Large intestine (tissue), 3 donors: ENCODE measurements around the gene NOS1. TPM values are rescaled to one million over a fixed set of nuclear protein-coding genes. Genes with fewer than 3 reads are reported as not detected.

Experiments used
- DNase-seq, 2 donors: peaks; one replicate each; pipeline versions ENCODE4 v3.0.0 to v3.0.0-alpha.2; 2013
- H3K27ac ChIP-seq: one replicate; pipeline ENCODE4 v1.5.1; 2013; ENCODE audit warnings: low read length
- H3K27me3 ChIP-seq: 2 replicates; pipeline ENCODE4 v1.6.1; 2013; ENCODE audit warnings: low read length; ENCODE audit not compliant: control insufficient read depth, insufficient read depth
- H3K36me3 ChIP-seq: 2 replicates; pipeline ENCODE4 v1.6.1; 2013; ENCODE audit warnings: low read length; ENCODE audit not compliant: control insufficient read depth, insufficient read depth
- H3K4me1 ChIP-seq: one replicate; pipeline ENCODE4 v1.6.1; 2013; ENCODE audit warnings: low read length; ENCODE audit not compliant: control insufficient read depth, insufficient read depth
- H3K4me3 ChIP-seq: one replicate; pipeline ENCODE4 v1.5.1; 2013; ENCODE audit warnings: low read length
- H3K9me3 ChIP-seq: one replicate; pipeline ENCODE4 v1.6.1; 2013; ENCODE audit warnings: mild to moderate bottlenecking, low read depth, low read length, moderate library complexity; ENCODE audit not compliant: control insufficient read depth
- WGBS: methylation state at CpG from one replicate; pipeline ENCODE4 v1.1.5; 2013; ENCODE audit warnings: low lambda C conversion rate; ENCODE audit not compliant: insufficient coverage; 5-methylcytosine and 5-hydroxymethylcytosine counted together
- polyA plus RNA-seq: library from polyadenylated mRNA; unstranded; fragments of 120-200 nt; gene quantifications from one replicate; pipeline ENCODE4 v1.2.1, GENCODE V29; 2013

Gene NOS1
- polyA plus RNA-seq, 1 donor: 11.5 TPM

DNA sequence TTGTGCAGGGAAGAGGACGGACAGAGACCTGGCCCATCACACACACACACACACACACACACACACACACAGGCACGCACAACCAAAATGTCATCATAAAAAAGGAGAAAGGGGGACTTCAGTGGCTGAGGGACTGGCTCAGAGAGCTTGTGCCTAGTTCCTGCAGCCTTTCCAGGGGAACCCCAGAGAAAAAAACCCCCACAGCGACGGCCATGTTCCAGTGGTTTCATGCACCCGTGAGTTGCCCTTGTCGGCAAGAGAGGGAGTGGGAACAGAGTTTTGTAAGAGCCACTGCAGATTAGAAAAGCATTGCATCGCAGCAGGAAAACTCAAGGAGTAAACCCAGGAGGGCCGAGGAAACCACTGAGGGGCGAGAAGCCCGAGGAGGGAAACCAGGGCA is 146.6 kb downstream of the NOS1 start:
- no CpG with 5 or more reads among the region's 10 CpGs for WGBS
- H3K27me3 ChIP-seq: peaks cover 6% of the 10 kb centered on the region
- DNase-seq: no peak
- no peaks in the 10 kb centered on the region for H3K4me1 ChIP-seq
- H3K27ac ChIP-seq: no peak overlapping the region
- H3K4me3 ChIP-seq: no peak overlapping the region
- no peaks in the 10 kb centered on the region for H3K36me3 ChIP-seq
- H3K9me3 ChIP-seq: no peaks in the 10 kb centered on the region

DNA sequence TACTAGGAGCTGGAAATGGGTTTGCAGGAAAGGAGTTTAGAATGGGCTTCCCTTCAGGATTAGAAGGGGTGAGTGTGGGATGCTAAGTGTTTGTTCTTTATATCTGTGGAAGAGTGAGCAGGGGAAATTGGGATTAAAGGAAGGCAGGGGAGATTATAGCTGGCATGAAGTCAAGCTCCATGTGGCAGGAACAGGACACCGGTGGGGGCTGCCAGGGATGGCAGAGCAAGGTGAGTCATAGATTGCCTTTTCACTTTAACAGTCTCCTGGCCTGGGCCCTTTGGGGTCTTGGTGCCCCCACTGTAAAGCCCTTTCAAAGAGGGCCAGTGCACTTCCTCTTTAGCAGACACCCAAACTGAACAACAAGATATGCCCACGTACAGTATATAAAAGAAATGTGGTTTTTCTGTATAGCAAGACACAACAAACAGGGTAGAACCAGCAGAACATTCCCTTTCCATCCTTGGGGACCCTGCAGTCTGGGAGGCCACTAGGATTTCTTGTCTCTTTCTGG is 148.1 kb downstream of the NOS1 start:
- WGBS: no CpG with 5 or more reads among the region's 2 CpGs
- Histone ChIP-seq H3K27ac (no peak overlapping the region), H3K9me3 (no peaks in the 10 kb centered on the region), H3K36me3 (no peaks in the 10 kb centered on the region), H3K4me1 (no peaks in the 10 kb centered on the region), H3K4me3 (no peak overlapping the region), H3K27me3 (peaks cover 6% of the 10 kb centered on the region)
- DNase-seq: no peak

DNA sequence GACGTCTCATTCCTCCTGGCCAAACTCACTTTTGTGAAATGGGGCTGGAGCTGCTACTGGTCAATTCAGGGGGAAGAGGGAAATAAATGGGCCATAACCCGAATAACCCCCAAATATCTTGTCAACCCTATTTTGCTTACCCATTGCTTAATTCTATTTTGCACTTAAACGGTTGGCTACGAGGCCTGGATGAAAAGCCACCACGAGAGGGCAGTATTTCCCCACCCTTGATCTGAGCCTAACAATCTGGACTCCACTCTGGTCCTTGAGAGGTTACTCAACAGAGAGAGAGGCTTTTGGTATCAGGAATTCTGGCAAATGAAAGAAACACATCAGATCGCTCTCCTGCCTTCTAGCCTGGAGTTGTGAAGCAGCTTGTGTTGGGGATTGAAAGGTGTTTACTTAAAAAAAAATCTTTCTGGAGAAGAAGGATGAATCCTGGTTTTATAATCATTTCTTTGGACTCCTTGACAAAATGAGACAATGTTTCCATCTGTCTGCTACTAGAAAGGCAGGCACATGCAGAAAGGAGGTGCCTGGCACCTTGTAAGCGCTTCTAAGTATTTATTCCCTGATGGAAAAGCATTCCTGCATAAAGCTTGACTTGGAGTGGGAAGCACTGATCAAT is 148.7 kb downstream of the NOS1 start:
- no peaks in the 10 kb centered on the region for H3K4me1 ChIP-seq
- no peak overlapping the region for H3K27ac ChIP-seq
- no peaks in the 10 kb centered on the region for H3K36me3 ChIP-seq
- no peaks in the 10 kb centered on the region for H3K9me3 ChIP-seq
- WGBS: 17% methylated on average over 1 of the region's 7 CpGs
- peaks cover 6% of the 10 kb centered on the region for H3K27me3 ChIP-seq
- DNase-seq: peak; percentile 16 to 35
- no peak overlapping the region for H3K4me3 ChIP-seq

DNA sequence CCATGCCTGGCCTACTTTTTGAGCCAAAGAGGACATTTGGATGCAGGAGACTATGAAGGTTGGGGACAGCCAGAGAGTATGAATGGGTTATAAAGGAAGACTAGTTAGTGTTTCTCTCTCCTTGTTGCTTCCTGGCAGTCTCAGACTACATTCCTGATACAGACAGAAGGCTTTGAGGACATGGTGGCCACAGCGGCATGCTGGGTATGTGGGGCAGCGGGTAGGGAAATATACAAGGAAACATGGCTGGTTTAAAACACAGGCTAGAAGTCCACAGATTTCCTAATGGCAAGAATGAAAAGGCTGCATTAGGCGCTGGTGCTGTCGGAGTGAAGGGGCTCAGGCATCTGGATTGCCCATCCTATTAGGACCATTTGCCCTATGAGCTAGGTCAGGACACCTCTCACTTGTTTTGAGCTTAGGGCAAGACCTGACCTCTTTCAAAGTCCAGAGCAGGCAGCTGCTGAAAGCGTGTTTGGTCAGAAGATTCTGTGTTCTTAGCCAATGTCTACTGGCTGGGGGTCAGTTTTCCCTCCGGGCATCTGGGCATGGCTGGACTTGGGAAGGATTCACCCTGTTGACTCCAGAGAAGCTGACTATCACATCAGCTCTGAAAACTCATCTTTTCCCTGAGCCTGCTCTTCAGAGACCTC is 151.0 kb downstream of the NOS1 start:
- Histone ChIP-seq H3K4me1 (no peaks in the 10 kb centered on the region), H3K27me3 (peaks cover 8% of the 10 kb centered on the region)
- no peak for DNase-seq

DNA sequence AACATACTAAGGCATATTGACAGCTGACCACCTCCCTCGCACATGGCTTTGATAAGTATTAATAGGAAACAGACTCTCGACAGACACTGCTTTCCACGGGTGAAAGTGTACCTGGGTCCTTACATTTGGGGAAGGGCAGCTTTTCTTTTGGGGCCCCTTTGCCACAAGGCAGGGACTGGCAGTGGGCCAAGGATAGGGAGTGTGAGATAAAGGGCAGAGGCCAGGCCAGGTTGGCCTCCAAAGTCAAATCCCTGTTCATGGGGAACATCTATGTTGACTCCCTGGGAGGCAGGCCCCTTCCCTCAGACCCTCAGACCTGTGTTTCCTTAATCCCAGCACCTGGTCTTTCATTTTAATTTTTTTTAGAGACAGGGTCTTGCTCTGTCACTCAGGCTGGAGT is 151.8 kb downstream of the NOS1 start:
- Histone ChIP-seq H3K9me3 (no peaks in the 10 kb centered on the region), H3K4me1 (no peaks in the 10 kb centered on the region), H3K36me3 (no peaks in the 10 kb centered on the region), H3K27ac (no peak overlapping the region), H3K27me3 (peaks cover 3% of the 10 kb centered on the region), H3K4me3 (no peak overlapping the region)
- WGBS: no CpG with 5 or more reads among the region's 3 CpGs
- no peak for DNase-seq

More for the DNA sequence above, 151.0 kb downstream of the NOS1 start:
- H3K27ac ChIP-seq: no peak overlapping the region
- WGBS: no CpG with 5 or more reads among the region's 6 CpGs
- H3K4me3 ChIP-seq: no peak overlapping the region
- no peaks in the 10 kb centered on the region for H3K9me3 ChIP-seq
- H3K36me3 ChIP-seq: no peaks in the 10 kb centered on the region

DNA sequence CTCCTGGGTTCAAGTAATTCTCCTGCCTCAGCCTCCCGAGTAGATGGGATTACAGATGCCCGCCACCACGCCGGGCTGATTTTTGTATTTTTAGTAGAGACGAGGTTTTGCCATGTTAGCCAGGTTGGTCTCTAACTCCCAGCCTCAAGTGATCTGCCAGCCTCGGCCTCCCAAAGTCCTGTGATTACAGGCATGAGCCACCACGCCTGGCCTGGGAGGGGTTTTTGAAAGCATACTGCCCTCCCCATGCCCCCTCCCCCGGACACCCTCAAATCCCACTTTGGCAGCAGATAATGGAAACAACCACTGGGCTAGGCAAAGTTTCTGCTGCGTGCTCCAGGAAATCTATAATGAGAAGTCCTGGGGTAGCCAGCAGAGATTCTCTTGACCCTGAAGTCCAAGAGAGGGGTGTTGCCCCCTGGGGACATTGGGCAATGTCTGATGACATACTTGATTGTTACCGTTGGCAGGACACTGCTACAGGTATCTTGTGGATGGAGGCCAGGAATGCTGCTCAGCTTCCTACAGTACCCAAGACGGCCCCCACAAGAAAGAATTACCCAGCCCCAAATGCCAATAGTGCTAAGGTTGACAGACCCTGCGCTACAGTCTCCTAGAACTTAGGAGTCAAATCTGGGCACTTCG is 152.5 kb downstream of the NOS1 start:
- Histone ChIP-seq H3K27ac (no peak overlapping the region), H3K36me3 (no peaks in the 10 kb centered on the region), H3K4me3 (no peak overlapping the region), H3K9me3 (no peaks in the 10 kb centered on the region), H3K4me1 (no peaks in the 10 kb centered on the region), H3K27me3 (peaks cover 2% of the 10 kb centered on the region)
- WGBS: no CpG with 5 or more reads among the region's 13 CpGs
- no peak for DNase-seq

DNA sequence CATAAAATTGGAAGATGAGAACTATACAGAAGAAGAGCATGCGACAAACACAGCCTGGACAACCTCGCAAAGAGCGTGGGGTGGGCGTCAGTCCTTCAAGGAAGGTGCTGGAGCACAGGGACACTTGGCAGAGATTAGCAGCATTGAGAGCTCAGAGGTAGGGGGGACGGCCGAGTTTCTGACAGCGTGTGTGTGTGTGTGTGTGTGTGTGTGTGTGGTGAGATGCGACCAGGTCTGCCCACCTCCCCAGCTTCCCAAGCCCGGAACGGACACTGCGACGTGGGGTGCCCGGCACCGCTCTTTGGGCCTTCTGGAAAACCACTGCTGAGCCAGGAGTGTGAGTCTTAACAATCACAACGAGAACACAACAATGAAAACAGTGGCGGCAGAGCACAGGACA is 153.2 kb downstream of the NOS1 start:
- DNase-seq: no peak
- peaks cover 2% of the 10 kb centered on the region for H3K27me3 ChIP-seq
- no peak overlapping the region for H3K4me3 ChIP-seq
- no peak overlapping the region for H3K27ac ChIP-seq
- H3K4me1 ChIP-seq: no peaks in the 10 kb centered on the region
- WGBS: no CpG with 5 or more reads among the region's 16 CpGs
- no peaks in the 10 kb centered on the region for H3K9me3 ChIP-seq
- no peaks in the 10 kb centered on the region for H3K36me3 ChIP-seq

DNA sequence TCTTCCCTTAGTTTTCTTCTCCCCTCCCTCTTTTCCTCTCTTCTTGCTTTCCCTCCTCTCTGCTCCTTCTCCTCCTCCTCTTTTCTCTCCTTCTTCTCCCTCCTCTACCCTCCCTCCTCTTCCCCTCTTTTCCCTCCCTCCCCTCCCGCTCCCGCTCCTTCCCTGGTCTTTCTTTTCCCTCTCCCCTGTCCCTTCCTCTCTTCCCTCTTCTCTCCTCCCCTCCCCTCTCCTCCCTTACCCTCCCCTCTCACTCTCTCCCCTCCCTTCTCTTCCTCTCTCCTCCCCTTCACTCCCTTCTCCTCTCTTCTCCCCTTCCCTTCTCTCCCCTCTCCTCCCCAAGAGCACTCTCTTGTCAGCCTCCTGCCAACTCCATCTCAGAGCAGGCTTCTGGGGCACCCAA is 153.8 kb downstream of the NOS1 start:
- WGBS: 86% methylated on average over 1 of the region's 2 CpGs
- Histone ChIP-seq H3K27me3 (peaks cover 2% of the 10 kb centered on the region), H3K4me1 (no peaks in the 10 kb centered on the region), H3K36me3 (no peaks in the 10 kb centered on the region), H3K27ac (no peak overlapping the region), H3K9me3 (no peaks in the 10 kb centered on the region), H3K4me3 (no peak overlapping the region)
- no peak for DNase-seq

DNA sequence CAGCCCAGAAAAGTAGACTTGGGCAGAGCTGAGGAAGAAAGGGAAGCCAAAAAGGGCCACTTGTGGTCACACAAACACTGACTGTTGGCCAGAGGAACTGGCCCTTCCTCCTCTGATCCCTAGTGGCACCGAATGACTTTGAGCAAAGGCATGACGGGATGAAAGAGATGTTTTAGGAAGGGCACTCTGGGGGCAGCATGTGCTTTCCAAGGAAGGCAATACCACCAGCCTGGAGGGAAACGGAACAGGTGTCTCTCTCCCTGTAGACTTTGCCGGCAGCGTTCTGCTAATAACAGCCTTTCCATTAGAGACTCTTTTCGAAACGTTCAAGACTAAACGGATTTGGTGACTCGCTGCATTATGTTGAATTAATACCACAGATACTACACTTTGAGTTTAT is 158.9 kb downstream of the NOS1 start:
- Histone ChIP-seq H3K36me3 (no peaks in the 10 kb centered on the region), H3K4me3 (no peak overlapping the region), H3K27me3 (peaks cover 5% of the 10 kb centered on the region), H3K4me1 (no peaks in the 10 kb centered on the region), H3K27ac (no peak overlapping the region), H3K9me3 (no peaks in the 10 kb centered on the region)
- WGBS: 89% methylated on average over 6 of the region's 9 CpGs
- DNase-seq: no peak

DNA sequence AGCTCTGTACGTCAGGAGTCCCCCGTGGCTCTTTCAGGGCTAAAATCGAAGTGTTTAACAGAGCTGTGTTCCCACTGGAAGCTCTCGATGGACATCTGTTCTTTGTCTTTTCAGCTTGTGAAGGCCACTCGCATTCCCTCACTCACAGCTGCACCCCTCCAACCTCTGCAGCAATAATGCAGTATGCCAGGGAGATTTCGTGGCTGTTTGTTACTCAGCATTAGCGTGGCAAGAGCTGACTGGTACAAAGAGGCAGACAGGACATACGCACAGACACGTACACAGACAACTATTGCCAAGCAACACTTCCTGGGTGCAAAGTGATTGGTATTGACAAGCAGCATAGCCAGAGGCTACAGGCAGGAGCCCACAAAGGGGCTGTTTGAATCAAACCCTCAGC is 159.4 kb downstream of the NOS1 start:
- WGBS: 100% methylated on average over 1 of the region's 9 CpGs
- peaks cover 5% of the 10 kb centered on the region for H3K27me3 ChIP-seq
- H3K4me1 ChIP-seq: no peaks in the 10 kb centered on the region
- no peak for DNase-seq
- no peak overlapping the region for H3K27ac ChIP-seq
- no peaks in the 10 kb centered on the region for H3K9me3 ChIP-seq
- H3K4me3 ChIP-seq: no peak overlapping the region
- no peaks in the 10 kb centered on the region for H3K36me3 ChIP-seq
